Brain microvascular endothelial cell (primary cell): ENCODE measurements around the gene EFCAB11.
A peak's percentile ranks its signal among the peaks of the same experiment; 100 is the strongest.

Experiments used
- DNase-seq: peaks from one replicate; pipeline ENCODE4 v3.0.0-alpha.2; 2020
- H3K27ac ChIP-seq: fragments of 250-450 bp; sonication (Bioruptor Pico); 2 replicates; pipeline ENCODE4 v1.5.1; 2020; ENCODE audit warnings: mild to moderate bottlenecking, moderate library complexity
- H3K27me3 ChIP-seq: fragments of 250-450 bp; sonication (Bioruptor Pico); replicated peaks from 2 replicates; pipeline ENCODE4 v1.5.1; 2020; ENCODE audit warnings: mild to moderate bottlenecking
- H3K36me3 ChIP-seq: fragments of 250-450 bp; sonication (Bioruptor Pico); replicated peaks from 2 replicates; pipeline ENCODE4 v1.5.1; 2020; ENCODE audit warnings: mild to moderate bottlenecking
- H3K4me3 ChIP-seq: 2 replicates; pipeline ENCODE4 v1.5.1; 2011; ENCODE audit warnings: low read depth, mild to moderate bottlenecking, control low read depth, low read length, moderate library complexity
- in situ Hi-C: cut with HindIII; loops from 2 replicates; pipeline ENCODE4 v1.10.0; 2017; ENCODE audit warnings: low sequenced_read_pairs, low pct_ligation_motif_present
- TF ChIP-seq, protein P1 (sequence below): IDR thresholded peaks from 2 replicates; pipeline ENCODE4 v1.5.1; 2011; ENCODE audit warnings: low read depth, mild to moderate bottlenecking, moderate library complexity, low read length, control low read depth, inconsistent platforms; ENCODE audit errors: missing control alignments

The EFCAB11 gene

DNA sequence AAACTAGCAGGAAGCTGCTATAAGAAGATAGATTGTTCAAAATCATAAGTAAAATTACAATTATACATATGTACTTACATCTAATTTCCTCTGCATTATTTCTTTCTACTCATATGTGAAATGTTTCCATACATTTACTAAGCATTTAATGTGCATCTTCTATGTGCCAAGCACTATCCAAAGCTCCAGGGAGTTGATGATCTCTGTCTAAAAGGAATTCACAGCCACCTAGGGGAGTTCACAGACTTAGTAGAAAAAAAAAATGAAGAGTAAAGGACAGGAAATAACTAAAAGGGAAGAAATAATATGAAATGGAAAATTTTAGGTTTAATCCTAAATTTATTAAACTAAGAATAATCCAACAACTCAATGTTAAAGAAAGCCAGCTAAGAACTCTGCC lies 91.7 kb downstream of the EFCAB11 start:
- in situ Hi-C loops, result no loop called here
- H3K27me3 ChIP-seq, result no peaks in the 10 kb centered on the region
- no peak overlapping the region for H3K4me3 ChIP-seq
- H3K27ac ChIP-seq, result no peak overlapping the region
- no peak for DNase-seq
- TF ChIP-seq, protein P1, sequence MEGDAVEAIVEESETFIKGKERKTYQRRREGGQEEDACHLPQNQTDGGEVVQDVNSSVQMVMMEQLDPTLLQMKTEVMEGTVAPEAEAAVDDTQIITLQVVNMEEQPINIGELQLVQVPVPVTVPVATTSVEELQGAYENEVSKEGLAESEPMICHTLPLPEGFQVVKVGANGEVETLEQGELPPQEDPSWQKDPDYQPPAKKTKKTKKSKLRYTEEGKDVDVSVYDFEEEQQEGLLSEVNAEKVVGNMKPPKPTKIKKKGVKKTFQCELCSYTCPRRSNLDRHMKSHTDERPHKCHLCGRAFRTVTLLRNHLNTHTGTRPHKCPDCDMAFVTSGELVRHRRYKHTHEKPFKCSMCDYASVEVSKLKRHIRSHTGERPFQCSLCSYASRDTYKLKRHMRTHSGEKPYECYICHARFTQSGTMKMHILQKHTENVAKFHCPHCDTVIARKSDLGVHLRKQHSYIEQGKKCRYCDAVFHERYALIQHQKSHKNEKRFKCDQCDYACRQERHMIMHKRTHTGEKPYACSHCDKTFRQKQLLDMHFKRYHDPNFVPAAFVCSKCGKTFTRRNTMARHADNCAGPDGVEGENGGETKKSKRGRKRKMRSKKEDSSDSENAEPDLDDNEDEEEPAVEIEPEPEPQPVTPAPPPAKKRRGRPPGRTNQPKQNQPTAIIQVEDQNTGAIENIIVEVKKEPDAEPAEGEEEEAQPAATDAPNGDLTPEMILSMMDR, result no peak
- H3K36me3 ChIP-seq, result no peaks in the 10 kb centered on the region

DNA sequence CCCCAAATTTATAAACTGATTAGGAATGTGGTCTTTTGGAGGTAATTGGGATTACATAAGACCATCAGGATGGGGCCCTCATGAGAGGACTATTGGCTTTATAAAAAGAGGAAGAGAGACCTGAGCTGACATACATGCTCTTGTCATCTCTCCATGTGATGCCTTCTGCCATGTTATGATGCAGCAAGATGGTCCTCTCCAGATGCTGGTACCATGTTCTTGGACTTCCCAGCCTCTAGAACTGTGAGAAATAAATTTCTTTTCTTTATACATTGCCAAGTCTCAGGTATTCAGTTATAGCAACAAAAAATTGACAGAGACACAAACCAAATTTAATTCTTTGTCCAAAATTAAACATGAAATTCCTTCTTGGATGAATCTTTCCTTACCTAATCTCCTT lies 92.9 kb downstream of the EFCAB11 start:
- no peak for DNase-seq
- no peaks in the 10 kb centered on the region for H3K36me3 ChIP-seq
- H3K27ac ChIP-seq, result no peak overlapping the region
- TF ChIP-seq, protein P1, result no peak
- no peak overlapping the region for H3K4me3 ChIP-seq
- no peaks in the 10 kb centered on the region for H3K27me3 ChIP-seq
- in situ Hi-C loops, result no loop called here

DNA sequence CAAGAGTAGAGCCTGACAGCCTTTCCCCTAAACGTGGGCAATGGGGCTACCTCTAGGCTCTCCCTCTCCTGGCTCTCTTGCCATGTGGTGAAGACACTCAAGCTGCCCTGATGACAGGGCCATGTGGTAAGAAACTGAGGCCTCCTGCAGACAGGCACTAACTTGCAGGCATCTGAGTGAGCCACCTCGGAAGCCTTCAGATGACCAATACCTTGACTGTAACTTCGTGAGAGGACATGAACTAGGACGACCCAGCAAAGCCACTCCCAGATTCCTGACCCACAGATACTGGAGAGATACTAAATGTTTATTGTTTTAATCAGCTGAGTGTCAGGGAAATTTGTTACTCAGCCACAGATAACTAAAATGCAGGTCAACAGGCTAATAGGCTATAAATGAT lies 96.4 kb downstream of the EFCAB11 start:
- TF ChIP-seq, protein P1, result no peak
- in situ Hi-C loops, result no loop called here
- DNase-seq, result peak; percentile 16
- H3K27ac ChIP-seq, result no peak overlapping the region
- no peaks in the 10 kb centered on the region for H3K36me3 ChIP-seq
- no peaks in the 10 kb centered on the region for H3K27me3 ChIP-seq
- no peak overlapping the region for H3K4me3 ChIP-seq

DNA sequence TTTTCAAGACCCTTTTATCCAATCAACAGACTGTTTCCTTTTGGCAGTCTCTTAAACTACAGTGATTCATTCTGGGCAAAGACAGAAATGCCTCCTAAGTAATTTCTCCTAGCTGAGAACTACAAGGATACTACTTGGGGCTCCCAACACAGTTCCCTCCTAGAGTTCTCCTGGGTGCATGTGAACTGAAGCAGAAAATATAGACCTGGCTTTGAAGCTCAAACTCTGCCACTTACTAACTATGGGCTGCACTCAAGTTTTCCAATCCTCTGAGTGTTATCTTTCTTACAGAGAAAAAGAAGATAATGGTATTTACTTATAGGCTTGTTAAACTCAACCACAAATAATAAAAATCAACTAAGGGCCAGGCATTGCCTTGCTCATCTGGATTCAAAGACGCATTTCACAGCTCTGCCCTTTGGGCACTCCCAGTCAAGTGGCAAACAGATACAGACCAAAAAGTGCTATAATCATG lies 97.6 kb downstream of the EFCAB11 start:
- TF ChIP-seq, protein P1, result no peak
- no peaks in the 10 kb centered on the region for H3K36me3 ChIP-seq
- H3K27me3 ChIP-seq, result no peaks in the 10 kb centered on the region
- in situ Hi-C loops, result no loop called here
- DNase-seq, result peak; percentile 11
- H3K4me3 ChIP-seq, result no peak overlapping the region
- peak overlapping the region; percentile 54 for H3K27ac ChIP-seq

DNA sequence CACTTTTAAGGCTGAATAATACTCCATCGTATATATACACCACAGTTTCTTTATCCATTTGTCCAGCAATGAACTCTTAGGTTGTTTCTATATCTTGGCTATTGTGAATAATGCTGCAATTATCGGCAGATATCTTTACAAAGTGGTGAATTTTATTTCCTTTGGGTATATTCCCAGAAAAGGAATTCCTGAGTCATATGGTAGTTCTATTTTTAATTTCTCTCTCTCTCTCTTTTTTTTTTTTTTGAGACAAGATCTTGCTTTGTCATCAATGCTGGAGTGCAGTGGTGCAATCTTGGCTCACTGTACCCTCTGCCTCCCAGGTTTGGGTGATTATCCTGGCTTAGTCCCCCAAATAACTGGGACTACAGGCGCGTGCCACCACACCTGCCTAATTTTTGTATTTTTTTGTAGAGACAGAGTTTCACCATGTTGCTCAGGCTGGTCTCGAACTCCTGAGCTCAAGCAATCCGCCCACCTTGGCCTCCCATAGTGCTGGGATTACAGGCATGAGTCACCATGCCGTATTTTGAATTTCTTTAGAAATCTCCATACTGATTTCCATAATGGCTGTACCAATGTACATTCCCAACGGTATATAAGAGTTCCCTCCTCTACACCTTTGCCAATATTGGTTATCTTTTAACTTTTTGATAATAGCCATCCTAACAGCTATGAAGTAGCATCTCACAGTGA lies 98.4 kb downstream of the EFCAB11 start:
- Histone ChIP-seq H3K27ac (peak overlapping the region; percentile 54), H3K36me3 (no peaks in the 10 kb centered on the region), H3K4me3 (no peak overlapping the region), H3K27me3 (no peaks in the 10 kb centered on the region)
- in situ Hi-C loops, result no loop called here
- TF ChIP-seq, protein P1, result no peak
- DNase-seq, result peak; percentile 29
